ENCODE data around the gene PPP3R1.

The PPP3R1 gene

GRCh38 chr2:68158134-68158447, 94.2 kb downstream of the PPP3R1 start:
- Histone ChIP-seq H3K27me3 (no peaks in the 10 kb centered on the region), H3K4me1 (peaks cover 0 to 34% (median 29%) of the 10 kb centered on the region in 4 donors), H3K9me3 (no peaks in the 10 kb centered on the region), H3K4me3 (peak overlapping the region; percentile 82 to 96), H3K36me3 (peaks cover 12 to 27% (median 20%) of the 10 kb centered on the region in 3 donors), H3K27ac (peak overlapping the region; percentile 76 to 79)
- TF ChIP-seq, protein P1, sequence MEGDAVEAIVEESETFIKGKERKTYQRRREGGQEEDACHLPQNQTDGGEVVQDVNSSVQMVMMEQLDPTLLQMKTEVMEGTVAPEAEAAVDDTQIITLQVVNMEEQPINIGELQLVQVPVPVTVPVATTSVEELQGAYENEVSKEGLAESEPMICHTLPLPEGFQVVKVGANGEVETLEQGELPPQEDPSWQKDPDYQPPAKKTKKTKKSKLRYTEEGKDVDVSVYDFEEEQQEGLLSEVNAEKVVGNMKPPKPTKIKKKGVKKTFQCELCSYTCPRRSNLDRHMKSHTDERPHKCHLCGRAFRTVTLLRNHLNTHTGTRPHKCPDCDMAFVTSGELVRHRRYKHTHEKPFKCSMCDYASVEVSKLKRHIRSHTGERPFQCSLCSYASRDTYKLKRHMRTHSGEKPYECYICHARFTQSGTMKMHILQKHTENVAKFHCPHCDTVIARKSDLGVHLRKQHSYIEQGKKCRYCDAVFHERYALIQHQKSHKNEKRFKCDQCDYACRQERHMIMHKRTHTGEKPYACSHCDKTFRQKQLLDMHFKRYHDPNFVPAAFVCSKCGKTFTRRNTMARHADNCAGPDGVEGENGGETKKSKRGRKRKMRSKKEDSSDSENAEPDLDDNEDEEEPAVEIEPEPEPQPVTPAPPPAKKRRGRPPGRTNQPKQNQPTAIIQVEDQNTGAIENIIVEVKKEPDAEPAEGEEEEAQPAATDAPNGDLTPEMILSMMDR (IDR thresholded peaks at IDR 0.05), result no peak
- no peak for DNase-seq
- intact Hi-C loops (cut with DNase I; ENCODE audit: low total_unique reads), result no loop called here

GRCh38 chr2:68157402-68158133, 94.8 kb downstream of the PPP3R1 start, which contains the start of gene PNO1:
Gene PNO1 (plus strand): TSS chr2:68157888. CDS start chr2:68157935, 47 bp downstream.
- H3K4me1 ChIP-seq, result peaks cover 0 to 34% (median 30%) of the 10 kb centered on the region in 4 donors
- TF ChIP-seq, protein P1 (IDR thresholded peaks at IDR 0.05), result no peak
- peak within 1 kb of the TSS; percentile 82 to 96 for H3K4me3 ChIP-seq
- H3K27ac ChIP-seq, result peak within 1 kb of the TSS; percentile 76 to 79
- peak; percentile 95 to 97 for DNase-seq
- no peaks in the 10 kb centered on the region for H3K27me3 ChIP-seq
- H3K9me3 ChIP-seq, result no peaks in the 10 kb centered on the region
- peaks cover 8 to 22% (median 15%) of the 10 kb centered on the region in 3 donors for H3K36me3 ChIP-seq
- intact Hi-C loops (cut with DNase I; ENCODE audit: low total_unique reads), result no loop called here

GRCh38 chr2:68157002-68157401, 95.3 kb downstream of the PPP3R1 start:
- peak overlapping the region; percentile 82 to 96 for H3K4me3 ChIP-seq
- H3K27ac ChIP-seq, result peak overlapping the region; percentile 76 to 79
- TF ChIP-seq, protein P1 (IDR thresholded peaks at IDR 0.05), result no peak
- H3K27me3 ChIP-seq, result no peaks in the 10 kb centered on the region
- H3K4me1 ChIP-seq, result peaks cover 0 to 34% (median 30%) of the 10 kb centered on the region in 4 donors
- DNase-seq, result no peak
- peaks cover 3 to 16% (median 9%) of the 10 kb centered on the region in 3 donors for H3K36me3 ChIP-seq
- intact Hi-C loops (cut with DNase I; ENCODE audit: low total_unique reads), result no loop called here
- H3K9me3 ChIP-seq, result no peaks in the 10 kb centered on the region

DNA sequence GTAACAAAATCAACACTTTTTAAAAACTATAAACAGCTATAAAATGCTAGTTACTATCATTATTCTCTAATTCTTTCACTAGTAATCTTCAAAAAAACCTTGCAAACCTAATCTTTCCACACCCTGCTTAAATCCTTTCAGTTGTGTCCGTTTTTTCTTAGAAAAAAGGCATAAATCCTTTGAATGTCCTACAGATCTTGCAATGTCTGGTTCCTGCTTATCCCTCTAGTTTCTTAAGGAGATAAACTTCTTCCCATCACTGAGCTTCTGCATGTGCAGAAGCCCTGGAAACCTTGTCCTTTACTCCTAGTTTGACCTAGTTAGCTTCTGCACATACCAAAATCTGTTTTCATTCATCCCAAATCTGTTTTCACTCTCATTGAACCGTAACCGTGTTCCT, 95.9 kb downstream of the PPP3R1 start:
- Histone ChIP-seq H3K27ac (peak overlapping the region; percentile 76 to 79), H3K9me3 (no peaks in the 10 kb centered on the region), H3K27me3 (no peaks in the 10 kb centered on the region), H3K36me3 (peaks cover 0 to 10% (median 3%) of the 10 kb centered on the region in 3 donors), H3K4me1 (peaks cover 0 to 34% (median 30%) of the 10 kb centered on the region in 4 donors), H3K4me3 (peak overlapping the region; percentile 82 to 96)
- intact Hi-C loops (cut with DNase I; ENCODE audit: low total_unique reads), result no loop called here
- TF ChIP-seq, protein P1 (IDR thresholded peaks at IDR 0.05), result no peak
- DNase-seq, result no peak

GRCh38 chr2:68155618-68156017, 96.7 kb downstream of the PPP3R1 start:
- no peaks in the 10 kb centered on the region for H3K27me3 ChIP-seq
- TF ChIP-seq, protein P1 (IDR thresholded peaks at IDR 0.05), result no peak
- peaks cover 0 to 5% (median 0%) of the 10 kb centered on the region in 3 donors for H3K36me3 ChIP-seq
- H3K27ac ChIP-seq, result no peak overlapping the region
- H3K9me3 ChIP-seq, result no peaks in the 10 kb centered on the region
- intact Hi-C loops (cut with DNase I; ENCODE audit: low total_unique reads), result no loop called here
- no peak overlapping the region for H3K4me3 ChIP-seq
- peaks cover 0 to 34% (median 30%) of the 10 kb centered on the region in 4 donors for H3K4me1 ChIP-seq
- DNase-seq, result no peak
